ENCODE results near the gene NUDT9. TPM values are rescaled to one million over a fixed set of nuclear protein-coding genes. Genes with fewer than 3 reads are reported as not detected.
"Not testable (repeated sequence)": the region's sequence is repeated elsewhere in the genome, so short reads cannot be mapped to it uniquely, and the experiment has no call there.

Gene NUDT9
- total and polyA plus RNA-seq, 3 donors from 2014 or later = 28.4 to 45.0 (median 38.0) TPM

DNA sequence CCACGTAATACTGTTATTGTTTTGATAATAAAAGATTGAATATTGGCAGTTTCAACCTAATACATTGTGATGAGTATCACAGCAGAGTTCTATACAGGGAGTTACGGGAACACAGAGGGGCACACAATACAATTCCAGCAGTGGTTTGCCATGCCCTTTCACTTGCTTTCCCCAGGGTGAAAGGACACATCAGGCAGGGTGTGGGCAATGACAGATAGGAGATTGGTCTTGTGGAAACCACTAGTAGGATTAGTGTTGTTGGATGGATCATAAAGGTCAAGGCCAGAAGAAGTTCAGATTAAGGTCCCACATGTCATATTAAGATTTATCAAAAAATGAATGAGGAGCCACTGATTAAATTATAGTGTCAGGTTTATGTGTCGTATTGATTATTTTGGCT, 39.4 kb upstream of the NUDT9 start:
- no peaks in the 10 kb centered on the region for H3K9me3 ChIP-seq
- DNase-seq = no peak
- WGBS, 2 donors = 43 to 66% methylated on average over 3 of the region's 3 CpGs
- peaks cover 5% of the 10 kb centered on the region for H3K4me1 ChIP-seq
- intact Hi-C loops (cut with DNase I; ENCODE audit: low total_unique reads) = no loop called here
- H3K27me3 ChIP-seq = no peaks in the 10 kb centered on the region
- no peak overlapping the region for H3K4me3 ChIP-seq
- TF ChIP-seq, protein P1, sequence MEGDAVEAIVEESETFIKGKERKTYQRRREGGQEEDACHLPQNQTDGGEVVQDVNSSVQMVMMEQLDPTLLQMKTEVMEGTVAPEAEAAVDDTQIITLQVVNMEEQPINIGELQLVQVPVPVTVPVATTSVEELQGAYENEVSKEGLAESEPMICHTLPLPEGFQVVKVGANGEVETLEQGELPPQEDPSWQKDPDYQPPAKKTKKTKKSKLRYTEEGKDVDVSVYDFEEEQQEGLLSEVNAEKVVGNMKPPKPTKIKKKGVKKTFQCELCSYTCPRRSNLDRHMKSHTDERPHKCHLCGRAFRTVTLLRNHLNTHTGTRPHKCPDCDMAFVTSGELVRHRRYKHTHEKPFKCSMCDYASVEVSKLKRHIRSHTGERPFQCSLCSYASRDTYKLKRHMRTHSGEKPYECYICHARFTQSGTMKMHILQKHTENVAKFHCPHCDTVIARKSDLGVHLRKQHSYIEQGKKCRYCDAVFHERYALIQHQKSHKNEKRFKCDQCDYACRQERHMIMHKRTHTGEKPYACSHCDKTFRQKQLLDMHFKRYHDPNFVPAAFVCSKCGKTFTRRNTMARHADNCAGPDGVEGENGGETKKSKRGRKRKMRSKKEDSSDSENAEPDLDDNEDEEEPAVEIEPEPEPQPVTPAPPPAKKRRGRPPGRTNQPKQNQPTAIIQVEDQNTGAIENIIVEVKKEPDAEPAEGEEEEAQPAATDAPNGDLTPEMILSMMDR (IDR thresholded peaks at IDR 0.05) = no peak
- no peak for TF ChIP-seq POLR2A (IDR thresholded peaks at IDR 0.05)
- H3K27ac ChIP-seq = no peak overlapping the region
- no peaks in the 10 kb centered on the region for H3K36me3 ChIP-seq (ENCODE audit: low read depth, missing control alignments)

DNA sequence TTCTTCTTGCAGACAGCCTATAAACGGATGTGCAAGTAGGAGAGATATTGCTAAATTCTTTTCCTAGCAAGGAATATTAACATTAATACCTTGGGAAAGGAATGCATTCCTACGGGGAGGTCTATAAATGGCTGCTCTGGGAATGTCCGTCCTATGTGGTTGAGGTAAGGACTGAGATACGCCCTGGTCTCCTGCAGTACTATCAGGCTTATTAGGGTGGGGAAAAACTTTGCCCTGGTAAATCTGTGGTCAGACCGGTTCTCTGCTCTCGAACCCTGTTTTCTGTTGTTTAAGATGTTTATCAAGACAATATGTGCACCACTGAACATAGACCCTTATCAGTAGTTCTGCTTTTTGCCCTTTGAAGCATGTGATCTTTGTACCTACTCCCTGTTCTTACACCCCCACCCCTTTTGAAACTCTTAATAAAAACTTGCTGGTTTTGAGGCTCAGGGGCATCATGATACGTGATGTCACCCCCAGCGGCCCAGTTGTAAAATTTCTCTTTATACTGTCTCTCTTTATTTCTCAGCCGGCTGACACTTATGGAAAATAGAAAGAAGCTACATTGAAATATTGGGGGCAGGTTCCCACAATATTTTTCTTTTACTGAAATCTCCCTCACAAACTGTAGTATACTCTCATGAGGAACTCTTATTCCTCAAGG, 37.8 kb upstream of the NUDT9 start:
- H3K36me3 ChIP-seq (ENCODE audit: low read depth, missing control alignments); intact Hi-C loops (cut with DNase I; ENCODE audit: low total_unique reads): not testable (repeated sequence)
- 85 to 97% methylated on average over 9 of the region's 9 CpGs for WGBS, 2 donors

DNA sequence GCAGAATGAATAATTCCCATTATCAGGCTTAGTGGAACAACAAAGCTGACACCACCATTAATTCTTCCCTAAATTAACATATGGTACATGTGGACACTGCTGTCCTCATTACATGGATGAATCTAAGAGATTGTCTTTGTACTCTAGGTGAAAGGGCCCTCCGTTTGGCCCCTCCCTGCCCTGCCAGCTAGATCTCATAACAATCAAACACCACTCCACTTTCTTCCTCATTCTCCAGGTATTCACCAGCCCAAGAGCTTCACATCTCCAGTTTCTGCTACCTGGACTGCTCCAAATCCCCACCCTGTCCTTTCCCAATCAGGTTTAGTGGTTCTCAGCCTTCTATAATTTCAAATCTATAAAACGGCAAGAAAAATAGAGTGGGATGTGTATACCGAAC, 35.1 kb upstream of the NUDT9 start:
- no peaks in the 10 kb centered on the region for H3K27me3 ChIP-seq
- no peak for TF ChIP-seq POLR2A (IDR thresholded peaks at IDR 0.05)
- TF ChIP-seq, protein P1 (IDR thresholded peaks at IDR 0.05) = no peak
- H3K27ac ChIP-seq = no peak overlapping the region
- intact Hi-C loops (cut with DNase I; ENCODE audit: low total_unique reads) = no loop called here
- WGBS, 2 donors = 89 to 91% methylated on average over 3 of the region's 3 CpGs
- H3K9me3 ChIP-seq = no peaks in the 10 kb centered on the region
- H3K4me3 ChIP-seq = no peak overlapping the region
- no peaks in the 10 kb centered on the region for H3K36me3 ChIP-seq (ENCODE audit: low read depth, missing control alignments)
- DNase-seq = no peak
- H3K4me1 ChIP-seq = peaks cover 2% of the 10 kb centered on the region

More for the DNA sequence above, 37.8 kb upstream of the NUDT9 start:
- not testable (repeated sequence) for H3K9me3 ChIP-seq, H3K4me3 ChIP-seq, H3K27ac ChIP-seq, H3K27me3 ChIP-seq, H3K4me1 ChIP-seq, DNase-seq

DNA sequence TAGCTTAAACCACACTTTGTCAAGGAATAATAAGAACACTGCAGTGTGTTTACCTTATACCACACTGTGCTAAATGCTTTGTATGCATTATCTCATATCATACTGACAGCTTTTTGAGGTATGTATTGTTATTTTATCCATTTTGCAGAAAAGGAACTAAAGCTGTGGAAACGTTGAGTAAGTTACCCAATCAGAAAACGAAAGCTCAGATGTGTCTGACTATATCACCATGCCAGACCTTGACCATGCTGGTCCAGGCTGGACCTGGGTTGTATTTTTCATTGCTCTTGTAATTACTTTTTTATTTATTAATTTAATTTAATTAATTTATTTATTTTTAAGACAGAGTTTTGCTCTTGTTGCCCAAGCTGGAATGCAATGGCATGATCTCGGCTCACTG, 33.5 kb upstream of the NUDT9 start:
- DNase-seq = no peak
- intact Hi-C loops (cut with DNase I; ENCODE audit: low total_unique reads) = no loop called here
- H3K4me1 ChIP-seq = no peaks in the 10 kb centered on the region
- no peaks in the 10 kb centered on the region for H3K27me3 ChIP-seq
- no peak overlapping the region for H3K27ac ChIP-seq
- H3K9me3 ChIP-seq = no peaks in the 10 kb centered on the region
- WGBS, 2 donors = 86 to 90% methylated on average over 3 of the region's 3 CpGs
- H3K4me3 ChIP-seq = no peak overlapping the region
- TF ChIP-seq, protein P1 (IDR thresholded peaks at IDR 0.05) = no peak
- no peak for TF ChIP-seq POLR2A (IDR thresholded peaks at IDR 0.05)
- H3K36me3 ChIP-seq (ENCODE audit: low read depth, missing control alignments) = no peaks in the 10 kb centered on the region

DNA sequence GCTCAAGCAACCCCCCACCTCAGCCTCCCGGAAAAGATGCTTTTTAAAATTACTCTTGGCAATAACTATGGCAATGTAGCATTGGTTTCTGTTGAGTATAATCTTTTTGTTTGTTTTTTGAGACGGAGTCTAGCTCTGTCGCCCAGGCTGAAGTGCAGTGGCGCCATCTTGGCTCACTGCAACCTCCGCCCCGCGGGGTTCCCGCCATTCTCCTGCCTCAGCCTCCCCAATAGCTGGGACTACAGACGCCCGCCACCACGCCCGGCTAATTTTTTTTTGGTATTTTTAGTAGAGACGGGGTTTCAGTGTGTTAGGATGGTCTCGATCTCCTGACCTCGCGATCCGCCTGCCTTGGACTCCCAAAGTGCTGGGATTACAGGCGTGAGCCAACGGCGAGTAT, 32.3 kb upstream of the NUDT9 start:
- H3K9me3 ChIP-seq; H3K36me3 ChIP-seq (ENCODE audit: low read depth, missing control alignments); H3K4me1 ChIP-seq; DNase-seq; H3K27me3 ChIP-seq; intact Hi-C loops (cut with DNase I; ENCODE audit: low total_unique reads): not testable (repeated sequence)
- 40 to 52% methylated on average over 20 of the region's 20 CpGs for WGBS, 2 donors
- Histone ChIP-seq H3K4me3 (peak overlapping the region; percentile 67 to 72), H3K27ac (peak overlapping the region; percentile 90 to 92)

DNA sequence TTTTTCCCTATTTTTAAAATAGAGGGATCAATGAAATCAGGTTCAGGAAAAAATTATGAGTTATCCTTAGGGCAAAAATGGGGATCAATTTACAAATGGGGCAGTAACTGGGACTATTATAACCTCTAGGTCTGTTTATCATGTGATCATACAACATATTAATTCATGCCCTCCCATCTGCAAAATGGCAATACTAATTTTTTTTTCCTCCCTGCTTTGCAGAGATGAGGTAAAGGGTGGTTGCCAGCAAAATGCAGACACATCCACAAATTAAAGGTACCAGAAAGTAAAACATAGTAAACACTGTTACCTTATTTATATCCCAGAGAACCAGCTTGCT, 31.9 kb upstream of the NUDT9 start:
- intact Hi-C loops (cut with DNase I; ENCODE audit: low total_unique reads) = no loop called here
- TF ChIP-seq, protein P1 (IDR thresholded peaks at IDR 0.05) = no peak
- TF ChIP-seq POLR2A (IDR thresholded peaks at IDR 0.05) = no peak
- Histone ChIP-seq H3K36me3 (ENCODE audit: low read depth, missing control alignments) (no peaks in the 10 kb centered on the region), H3K9me3 (no peaks in the 10 kb centered on the region), H3K27ac (peak overlapping the region; percentile 90 to 92), H3K4me1 (no peaks in the 10 kb centered on the region), H3K4me3 (peak overlapping the region; percentile 67 to 72), H3K27me3 (no peaks in the 10 kb centered on the region)
- DNase-seq = no peak

All from testis (tissue), 3 donors.